Measurements from ENCODE around the gene BTN2A1.
A peak's percentile ranks its signal among the peaks of the same experiment; 100 is the strongest.
"Not testable (repeated sequence)": the region's sequence is repeated elsewhere in the genome, so short reads cannot be mapped to it uniquely, and the experiment has no call there.

Gene BTN2A1

DNA sequence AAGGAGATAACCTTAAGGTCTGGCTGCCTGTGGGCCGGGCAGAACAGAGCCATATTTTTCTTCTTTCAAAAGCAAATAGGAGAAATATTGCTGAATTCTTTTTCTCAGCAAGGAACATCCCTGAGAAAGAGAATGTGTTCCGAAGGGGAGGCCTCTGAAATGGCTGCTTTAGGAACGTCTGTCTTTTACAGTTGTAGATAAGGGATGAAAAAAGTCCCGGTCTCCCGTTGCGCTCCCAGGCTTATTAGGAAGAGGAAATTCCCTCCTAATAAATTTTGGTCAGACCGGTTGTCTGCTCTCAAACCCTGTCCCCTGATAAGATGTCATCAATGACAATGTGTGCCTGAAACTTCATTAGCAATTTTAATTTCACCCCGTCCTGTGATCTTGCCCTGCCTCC is 24.1 kb upstream of the BTN2A1 start:
- ATAC-seq, result not testable (repeated sequence)

GRCh38 chr6:26436018-26436417 is 21.7 kb upstream of the BTN2A1 start:
- ATAC-seq, result no peak

DNA sequence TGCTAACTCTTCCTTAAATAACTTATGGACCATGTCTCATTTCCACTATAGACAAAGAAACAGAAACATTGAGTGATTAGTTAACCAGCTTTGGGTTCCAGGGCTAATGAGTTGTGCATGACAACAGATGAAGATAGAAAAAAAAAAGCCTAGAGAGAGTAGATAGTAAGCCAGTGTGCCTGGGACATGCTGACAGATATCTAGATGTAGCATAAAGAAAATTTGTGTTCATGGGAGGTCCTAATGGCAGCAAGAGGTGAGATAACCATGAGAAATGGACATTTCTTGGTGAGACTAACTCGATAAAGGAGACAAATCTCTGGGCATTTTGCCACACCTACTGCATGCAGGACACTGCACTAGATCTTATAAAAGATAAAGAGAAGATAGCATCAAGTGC is 20.2 kb upstream of the BTN2A1 start:
- no peak for ATAC-seq

- no peak for ATAC-seq
Measured at GRCh38 chr6:26438000-26438399, 19.8 kb upstream of the BTN2A1 start.

DNA sequence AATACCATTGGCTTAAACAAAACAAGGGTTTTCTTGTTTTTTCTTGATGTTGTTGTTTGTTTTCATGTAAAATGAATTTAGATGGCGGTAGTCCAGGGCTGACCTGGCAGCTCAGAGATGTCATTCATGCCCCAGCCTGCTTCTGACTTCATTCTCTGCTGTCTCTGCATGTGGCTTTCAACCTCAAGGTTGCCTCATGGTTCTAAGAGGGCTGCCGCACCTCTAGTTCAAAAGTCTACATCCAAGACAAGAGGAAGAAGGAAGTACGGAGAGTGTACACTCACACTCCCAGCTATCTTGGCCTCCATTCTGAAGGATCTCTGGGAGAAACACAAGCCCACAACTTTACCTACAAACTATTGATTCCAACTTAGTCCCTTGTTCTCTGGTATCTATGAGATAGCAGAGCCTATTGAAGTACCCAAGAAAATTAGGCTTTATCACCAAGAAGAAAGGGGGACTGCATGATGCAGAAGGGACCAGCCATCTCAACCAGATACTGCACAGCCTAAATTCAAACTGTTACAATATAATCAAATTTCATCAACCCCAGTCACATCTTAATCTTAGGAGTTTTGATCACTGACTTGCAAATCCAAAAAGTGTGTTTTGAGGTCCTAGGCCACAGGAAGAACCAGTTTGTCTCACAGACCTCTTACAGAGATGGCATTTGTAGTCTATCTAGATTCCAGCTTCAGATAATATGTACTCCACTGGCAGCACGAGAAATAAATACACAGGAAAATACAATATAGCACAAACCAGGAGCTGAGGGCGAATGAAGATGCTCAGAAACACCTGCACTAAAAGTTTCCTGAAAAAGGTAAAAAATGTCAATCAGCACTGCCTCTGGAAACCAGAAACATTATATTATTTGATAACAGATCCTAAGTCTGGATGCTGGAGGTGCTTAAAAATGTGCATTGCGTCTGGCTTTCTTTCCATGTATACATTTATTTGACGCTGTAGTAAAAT is 18.3 kb upstream of the BTN2A1 start:
- ATAC-seq, result no peak

GRCh38 chr6:26440977-26441358 is 16.8 kb upstream of the BTN2A1 start:
- no peak for ATAC-seq

- ATAC-seq, result no peak
Measured at GRCh38 chr6:26441977-26442376, 15.8 kb upstream of the BTN2A1 start.

GRCh38 chr6:26445934-26446667 is 11.7 kb upstream of the BTN2A1 start:
- ATAC-seq, result peak; percentile 90 to 91

DNA sequence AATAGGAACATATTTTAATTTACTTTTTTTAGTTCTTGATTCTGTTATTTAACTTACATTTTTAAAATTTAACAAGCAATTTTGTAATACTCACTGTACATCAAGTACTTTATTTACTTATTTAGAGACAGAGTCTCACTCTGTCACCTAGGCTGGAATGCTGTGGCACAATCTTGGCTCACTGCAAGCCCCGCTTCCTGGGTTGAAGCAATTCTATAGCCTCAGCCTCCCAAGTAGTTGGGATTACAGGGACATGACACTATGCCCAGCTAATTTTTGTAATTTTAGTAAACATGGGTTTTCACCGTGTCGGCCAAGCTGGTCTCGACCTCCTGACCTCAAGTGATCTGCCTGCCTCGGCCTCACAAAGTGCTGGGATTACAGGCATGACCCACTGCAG is 10.5 kb upstream of the BTN2A1 start:
- ATAC-seq, result no peak

DNA sequence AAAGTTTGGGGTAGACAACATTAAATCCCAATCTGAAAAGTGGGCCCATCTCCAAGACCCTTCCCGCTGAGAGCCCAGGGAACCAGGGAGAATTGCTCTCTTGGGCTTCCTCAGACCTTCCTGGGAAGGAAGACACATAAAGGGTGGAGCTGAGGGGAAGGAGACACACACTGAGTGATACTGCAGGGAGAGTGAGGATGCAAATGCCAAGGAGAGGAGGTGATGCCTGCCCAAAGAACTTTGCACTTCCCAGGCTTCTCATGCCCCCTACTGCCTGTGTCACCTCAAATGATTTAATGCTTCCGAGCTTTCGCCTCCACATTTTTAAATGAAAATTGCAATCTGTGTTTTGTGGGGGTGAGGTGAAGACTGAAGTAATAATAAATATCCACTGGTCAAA is 7.5 kb upstream of the BTN2A1 start:
- ATAC-seq, result no peak

DNA sequence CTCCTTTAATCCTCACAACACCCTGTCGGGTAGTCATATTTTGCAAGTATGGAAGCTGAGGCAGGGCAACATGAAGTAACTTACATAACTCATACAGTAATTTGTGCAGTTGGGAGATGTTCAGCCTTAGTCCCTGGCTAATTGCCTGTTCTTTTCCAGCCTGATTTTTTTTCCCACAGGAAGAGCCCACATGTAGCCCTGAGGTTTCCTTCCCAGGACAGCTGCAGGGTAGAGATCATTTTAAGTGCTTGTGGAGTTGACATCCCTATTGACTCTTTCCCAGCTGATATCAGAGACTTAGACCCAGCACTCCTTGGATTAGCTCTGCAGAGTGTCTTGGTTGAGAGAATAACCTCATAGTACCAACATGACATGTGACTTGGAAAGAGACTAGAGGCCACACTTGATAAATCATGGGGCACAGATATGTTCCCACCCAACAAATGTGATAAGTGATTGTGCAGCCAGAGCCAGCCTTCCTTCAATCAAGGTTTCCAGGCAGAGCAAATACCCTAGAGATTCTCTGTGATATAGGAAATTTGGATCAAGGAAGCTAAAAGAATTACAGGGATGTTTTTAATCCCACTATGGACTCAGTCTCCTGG is 5.0 kb upstream of the BTN2A1 start:
- no peak for ATAC-seq

DNA sequence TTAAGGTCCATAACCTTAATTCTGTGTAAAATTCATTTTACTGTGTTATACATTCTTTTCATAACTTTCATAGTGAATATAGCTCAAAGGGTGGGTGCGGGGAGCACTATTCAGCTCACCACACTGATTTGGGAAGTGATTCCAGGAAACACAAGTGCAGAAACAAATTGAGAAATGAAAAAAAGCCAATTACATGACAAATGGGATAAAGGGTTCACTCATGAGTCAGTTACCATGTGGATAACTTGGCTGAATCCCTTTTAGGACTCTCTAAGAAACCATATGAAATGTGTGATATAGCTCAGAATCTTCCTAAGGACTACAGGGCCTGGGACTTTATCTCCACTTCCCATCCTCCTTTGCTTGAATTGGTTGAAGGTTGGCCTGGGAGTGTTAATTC is 3.1 kb upstream of the BTN2A1 start:
- no peak for ATAC-seq

DNA sequence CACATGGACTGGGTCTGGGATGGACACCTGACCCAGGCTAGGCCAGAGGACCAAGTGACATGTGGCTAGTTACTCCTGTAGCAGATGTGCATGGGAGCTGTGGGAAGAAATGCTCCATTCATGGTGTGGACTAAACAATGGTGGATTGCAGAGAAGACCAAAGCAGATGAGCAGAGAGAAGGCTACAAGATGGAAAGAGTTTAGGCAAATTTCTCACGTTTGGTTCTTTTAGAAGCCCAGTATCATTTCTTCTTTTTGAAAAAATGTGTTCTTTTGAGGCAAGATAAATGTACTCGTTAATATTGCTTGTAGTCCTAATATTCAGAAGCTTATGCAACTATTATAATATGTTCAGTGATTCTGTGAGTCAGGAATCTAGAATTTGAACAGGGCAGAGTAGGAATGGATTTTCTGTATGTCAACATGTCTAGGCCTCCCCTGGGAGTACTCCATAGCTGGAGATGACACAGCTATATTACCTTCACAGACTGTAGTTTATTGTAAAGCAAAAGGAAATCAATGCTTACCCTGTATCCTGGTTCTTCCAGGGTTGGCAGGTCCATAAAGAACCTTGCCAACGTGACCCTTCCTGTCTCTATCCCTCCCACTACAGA is 2.3 kb upstream of the BTN2A1 start:
- ATAC-seq, result no peak

DNA sequence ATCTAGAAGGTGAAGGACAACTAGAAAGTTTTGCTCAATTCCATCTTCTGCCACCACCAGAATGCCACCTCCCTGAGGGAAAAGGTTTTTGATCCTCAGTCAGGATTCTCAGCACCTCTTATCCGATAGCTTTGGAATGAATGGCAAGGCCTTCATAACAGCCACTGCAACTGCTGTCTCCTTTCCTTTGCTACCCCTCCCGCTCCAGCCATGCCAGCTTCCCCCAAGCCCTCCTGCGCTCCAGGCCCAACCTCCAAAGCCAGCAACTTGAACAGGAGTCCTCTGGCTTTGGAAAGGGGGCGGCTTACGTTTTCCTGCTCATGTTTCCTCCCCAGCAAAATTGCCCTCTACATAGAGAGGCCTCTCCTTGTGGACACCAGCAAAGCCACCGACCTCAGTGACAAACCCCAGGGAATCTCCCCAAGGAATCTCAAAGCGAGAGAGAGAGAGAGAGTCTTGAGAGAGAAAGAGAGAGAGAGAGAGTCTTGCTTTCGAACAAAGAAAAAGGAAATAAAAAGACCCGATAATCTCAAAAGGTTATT is 420 bp upstream of the BTN2A1 start:
- peak; percentile 10 to 20 for ATAC-seq

- no peak for ATAC-seq
Measured at GRCh38 chr6:26459023-26459810, 1.5 kb downstream of the BTN2A1 start.

DNA sequence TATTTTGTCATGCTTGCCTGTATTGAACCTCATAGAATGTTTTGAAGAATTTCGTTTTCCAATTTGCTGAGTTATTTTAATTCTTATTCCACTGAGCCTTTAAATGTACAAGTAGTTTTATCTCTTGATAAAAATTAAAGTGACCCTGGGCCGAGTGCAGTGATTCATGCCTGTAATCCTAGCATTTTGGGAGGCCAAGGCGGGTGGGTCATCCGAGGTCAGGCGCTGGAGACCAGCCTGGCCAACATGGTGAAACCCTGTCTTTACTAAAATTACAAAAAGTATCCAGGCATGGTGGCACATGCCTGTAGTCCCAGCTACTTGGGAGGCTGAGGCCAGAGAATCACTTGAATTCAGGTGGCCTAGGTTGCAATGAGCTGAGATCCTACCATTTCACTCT is 3.6 kb downstream of the BTN2A1 start:
- ATAC-seq, result not testable (repeated sequence)

DNA sequence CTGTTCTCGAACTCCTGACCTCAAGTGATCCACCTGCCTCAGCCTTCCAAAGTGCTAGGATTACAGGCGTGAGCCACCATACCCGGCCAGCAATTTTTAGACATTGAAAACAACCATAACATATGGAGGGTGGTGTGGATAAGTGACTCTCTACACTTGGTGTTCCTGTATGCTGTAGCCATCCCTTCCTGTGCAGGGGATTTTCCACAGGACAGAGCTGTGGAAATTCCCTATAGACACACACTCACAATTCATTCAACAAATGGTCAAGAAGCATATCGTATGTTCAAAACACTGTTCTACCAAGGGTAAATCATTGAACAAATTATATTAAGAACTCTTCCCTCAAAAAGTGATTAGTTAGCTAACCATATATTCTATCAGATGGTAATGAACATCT is 6.3 kb downstream of the BTN2A1 start:
- no peak for ATAC-seq

- no peak for ATAC-seq
Measured at GRCh38 chr6:26464416-26465131, 6.8 kb downstream of the BTN2A1 start.

DNA sequence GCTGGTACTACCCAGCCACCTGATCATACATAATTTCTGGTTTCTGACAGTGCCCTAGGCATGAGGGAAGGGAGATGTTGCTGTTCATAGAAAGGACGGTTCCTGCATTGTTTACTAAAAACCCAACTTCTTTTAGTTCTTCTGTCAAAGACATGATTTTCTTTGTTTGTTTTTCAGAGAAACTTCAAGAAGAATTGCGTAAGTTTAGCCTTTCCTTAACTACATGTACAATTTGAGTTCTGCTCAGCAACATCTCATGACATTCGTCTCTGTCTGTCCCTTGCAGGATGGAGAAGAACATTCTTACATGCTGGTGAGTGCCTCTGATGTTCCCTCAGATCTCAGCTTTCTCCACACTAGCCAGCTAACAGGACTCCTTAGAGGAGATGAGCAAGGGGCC is 8.0 kb downstream of the BTN2A1 start:
- no peak for ATAC-seq

DNA sequence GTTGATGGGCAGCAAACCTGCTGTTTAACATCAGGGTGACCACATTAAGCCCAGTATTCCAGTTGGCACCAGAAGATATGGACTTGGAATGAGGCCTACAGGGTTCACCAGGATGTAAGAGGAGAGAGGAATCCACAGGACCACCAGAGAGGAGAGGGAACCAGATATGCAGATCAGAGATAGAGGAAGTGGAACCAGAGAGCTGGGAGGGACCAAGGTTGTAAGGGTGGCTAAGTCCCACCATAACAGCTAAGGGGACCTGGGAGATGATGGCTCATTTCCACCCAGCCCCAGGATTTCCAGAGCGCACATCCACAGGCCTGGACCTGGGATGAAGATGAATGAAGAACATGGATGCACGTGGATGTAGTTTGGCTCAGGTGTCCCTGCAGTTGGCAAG is 11.1 kb downstream of the BTN2A1 start:
- no peak for ATAC-seq

- no peak for ATAC-seq
Measured at GRCh38 chr6:26470643-26471042, 12.9 kb downstream of the BTN2A1 start.

Measured in activated CD4-positive, CD25-positive, alpha-beta regulatory T cell treated with anti-CD3 and anti-CD28 coated beads, Interleukin-2, amount 50 U/mL, for 24 hours (primary cell).